Hepatocyte (in vitro differentiated cells): ENCODE results near the gene VWA5B2.
A peak's percentile ranks its signal among the peaks of the same experiment; 100 is the strongest.

ENCODE experiments used
- EZH2 ChIP-seq: fragments of 200-600 bp; sonication (generic); IDR thresholded peaks from 2 replicates; pipeline ENCODE4 v1.6.1; 2016; ENCODE audit warnings: antibody characterized with exemption, mild to moderate bottlenecking, borderline replicate concordance
- TF ChIP-seq, protein P1 (sequence below): fragments of 200-600 bp; sonication (generic); IDR thresholded peaks from 2 replicates; pipeline ENCODE4 v1.5.1; 2016; ENCODE audit warnings: antibody characterized with exemption, mild to moderate bottlenecking; ENCODE audit not compliant: poor library complexity

DNA sequence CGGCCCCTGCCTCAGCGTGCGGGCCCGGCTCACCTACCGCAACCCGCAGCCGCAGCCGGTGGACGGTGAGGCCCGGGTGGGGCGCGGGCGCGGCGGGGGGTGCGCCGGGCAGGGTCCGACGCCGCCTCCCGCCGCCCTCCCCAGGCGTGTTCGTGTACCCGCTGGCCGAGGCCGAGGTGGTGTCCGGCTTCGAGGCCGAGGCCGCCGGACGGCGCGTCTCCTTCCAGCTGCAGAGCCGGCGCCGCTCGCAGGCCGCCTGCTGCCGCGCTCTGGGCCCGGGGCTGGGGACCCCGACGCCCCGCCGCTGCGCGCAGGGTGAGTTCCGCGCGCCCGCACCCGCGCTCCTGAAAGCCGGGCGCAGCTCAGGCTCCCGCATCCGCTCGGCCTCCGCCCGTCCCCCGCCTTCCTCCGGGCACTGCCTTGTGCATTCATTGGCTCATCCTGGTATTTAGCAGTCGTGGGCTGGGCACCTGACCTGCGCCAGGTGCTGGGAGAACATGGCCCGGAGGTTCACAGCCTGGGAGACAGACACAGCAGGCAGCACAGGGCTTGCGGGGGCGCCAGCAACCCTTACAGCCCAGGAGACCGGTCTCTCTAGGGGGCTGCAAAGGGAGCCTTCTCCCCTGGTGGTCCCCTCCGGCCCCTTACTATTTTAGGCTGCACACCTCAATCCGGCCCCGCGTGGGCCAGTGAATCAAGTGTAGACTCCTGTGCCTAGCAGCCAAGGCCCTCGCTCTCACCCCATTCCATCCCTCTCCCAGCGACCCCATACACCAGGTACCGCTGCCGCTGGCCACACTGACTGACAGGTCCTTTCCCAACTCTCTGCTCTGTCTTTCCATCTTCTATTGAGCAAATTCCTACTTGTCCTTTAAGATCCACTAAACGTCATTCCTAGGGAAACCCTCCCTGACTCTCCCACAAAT lies 1.5 kb downstream of the VWA5B2 start:
- TF ChIP-seq, protein P1, sequence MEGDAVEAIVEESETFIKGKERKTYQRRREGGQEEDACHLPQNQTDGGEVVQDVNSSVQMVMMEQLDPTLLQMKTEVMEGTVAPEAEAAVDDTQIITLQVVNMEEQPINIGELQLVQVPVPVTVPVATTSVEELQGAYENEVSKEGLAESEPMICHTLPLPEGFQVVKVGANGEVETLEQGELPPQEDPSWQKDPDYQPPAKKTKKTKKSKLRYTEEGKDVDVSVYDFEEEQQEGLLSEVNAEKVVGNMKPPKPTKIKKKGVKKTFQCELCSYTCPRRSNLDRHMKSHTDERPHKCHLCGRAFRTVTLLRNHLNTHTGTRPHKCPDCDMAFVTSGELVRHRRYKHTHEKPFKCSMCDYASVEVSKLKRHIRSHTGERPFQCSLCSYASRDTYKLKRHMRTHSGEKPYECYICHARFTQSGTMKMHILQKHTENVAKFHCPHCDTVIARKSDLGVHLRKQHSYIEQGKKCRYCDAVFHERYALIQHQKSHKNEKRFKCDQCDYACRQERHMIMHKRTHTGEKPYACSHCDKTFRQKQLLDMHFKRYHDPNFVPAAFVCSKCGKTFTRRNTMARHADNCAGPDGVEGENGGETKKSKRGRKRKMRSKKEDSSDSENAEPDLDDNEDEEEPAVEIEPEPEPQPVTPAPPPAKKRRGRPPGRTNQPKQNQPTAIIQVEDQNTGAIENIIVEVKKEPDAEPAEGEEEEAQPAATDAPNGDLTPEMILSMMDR: no peak
- TF ChIP-seq EZH2: peak; percentile 57
